ENCODE measurements around the gene SPOCK1.
"Not testable (repeated sequence)": the region's sequence is repeated elsewhere in the genome, so short reads cannot be mapped to it uniquely, and the experiment has no call there.

Gene SPOCK1

DNA sequence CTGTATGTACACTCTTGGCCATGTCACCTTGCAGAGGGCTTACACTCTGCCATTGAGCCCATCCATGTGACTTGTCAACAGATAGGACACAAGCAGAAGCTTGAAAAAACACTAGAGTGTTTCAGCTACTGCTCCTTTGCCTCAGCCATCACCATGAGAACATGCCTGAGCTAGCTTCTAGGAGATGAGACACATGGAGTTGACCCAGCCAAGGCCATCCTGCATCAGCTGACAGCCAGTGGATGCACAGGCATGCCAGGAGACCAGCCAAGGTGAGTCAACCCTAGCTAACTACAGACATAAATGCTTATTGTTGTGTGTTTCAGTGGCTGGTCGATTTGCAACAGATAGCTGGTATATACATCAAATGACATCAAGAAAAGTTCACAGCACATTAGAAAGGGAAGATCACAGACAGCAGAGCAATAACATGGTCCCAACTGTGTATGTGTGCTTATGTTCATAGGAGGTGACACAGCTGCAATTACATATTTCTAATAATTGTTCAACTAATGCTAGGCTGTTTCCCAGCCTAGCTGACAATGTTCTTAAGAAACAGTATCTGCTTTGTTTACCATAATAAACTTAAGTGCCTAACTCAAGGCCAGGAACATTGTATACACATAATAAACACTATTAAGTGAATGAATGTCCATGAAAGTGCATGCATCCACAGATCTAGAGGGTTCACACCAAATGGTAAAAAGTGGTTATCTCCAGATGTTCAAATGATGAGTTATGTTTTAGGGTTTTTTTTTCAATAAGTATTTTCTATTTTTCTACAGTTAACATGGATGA is 105.7 kb downstream of the SPOCK1 start:
- no peak for DNase-seq

DNA sequence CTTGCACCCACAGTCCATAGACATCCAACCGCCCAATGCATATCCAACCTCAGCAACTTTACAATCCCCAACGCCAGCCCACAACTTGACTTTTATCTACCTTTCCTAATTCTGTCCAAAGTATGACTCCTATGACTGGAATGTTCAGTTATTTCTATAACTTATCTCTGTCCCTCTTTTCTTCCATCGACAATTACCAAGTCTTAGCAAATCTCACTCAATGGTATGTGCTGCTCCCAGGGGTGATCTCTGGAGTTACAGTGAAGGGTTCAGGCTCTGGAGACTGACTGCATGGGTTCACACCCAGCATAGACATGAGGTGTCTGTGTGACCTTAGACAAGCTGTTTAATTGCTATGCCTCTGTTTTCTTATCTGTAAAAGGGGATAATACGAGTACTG is 106.9 kb downstream of the SPOCK1 start:
- no peak for DNase-seq

DNA sequence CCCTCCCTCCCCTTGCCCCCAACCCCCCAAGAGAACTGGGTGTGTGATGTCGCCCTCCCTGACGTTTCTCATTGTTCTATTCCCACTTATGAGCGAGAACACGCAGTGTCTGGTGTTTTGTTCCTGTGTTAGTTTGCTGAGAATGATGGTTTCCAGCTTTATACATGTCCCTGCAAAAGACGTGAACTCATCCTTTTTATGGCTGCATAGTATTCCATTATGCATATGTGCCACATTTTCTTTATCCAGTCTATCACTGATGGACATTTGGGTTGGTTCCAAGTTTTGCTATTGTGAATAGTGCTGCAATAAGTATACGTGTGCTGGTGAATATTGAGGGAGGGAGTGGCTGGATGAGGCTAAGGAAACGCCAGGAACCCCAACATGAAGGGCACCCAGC is 108.1 kb downstream of the SPOCK1 start:
- not testable (repeated sequence) for DNase-seq

DNA sequence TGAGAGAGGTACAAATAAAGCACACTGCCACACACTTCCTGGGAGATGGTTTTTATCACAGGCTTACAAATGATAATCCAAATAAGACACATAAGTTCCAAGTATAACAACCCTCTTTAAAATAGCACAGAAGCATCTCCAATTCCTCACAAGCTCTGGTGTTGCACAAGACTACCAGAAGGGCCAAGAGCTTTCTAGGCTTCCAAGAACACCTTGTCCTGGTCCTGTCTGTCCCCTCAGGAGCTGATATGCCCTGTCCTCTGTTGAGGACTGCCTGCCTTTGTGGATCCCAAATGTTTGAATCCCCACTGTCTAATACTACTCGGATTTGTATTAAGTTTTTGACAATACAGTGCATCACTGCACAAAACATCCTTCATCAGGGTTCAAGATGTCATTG is 110.1 kb downstream of the SPOCK1 start:
- no peak for DNase-seq

DNA sequence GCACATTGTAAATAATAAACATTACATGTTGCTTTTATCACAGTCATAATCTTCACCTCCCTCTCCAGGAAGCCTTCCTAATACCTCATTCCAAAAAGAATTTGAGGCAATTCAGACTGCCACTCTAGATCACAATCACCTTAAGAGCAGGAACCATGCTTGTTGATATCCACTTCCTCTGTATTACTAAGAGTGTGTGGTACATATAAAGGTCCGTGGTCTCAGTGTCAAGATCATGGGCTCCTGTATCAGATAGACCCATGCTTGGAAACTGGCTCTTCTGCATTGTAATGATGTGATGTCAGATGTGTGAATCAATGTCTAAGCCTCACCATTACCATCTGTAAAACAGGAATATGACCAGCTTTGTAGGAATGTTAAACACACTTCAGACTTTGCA is 114.1 kb downstream of the SPOCK1 start:
- no peak for DNase-seq

DNA sequence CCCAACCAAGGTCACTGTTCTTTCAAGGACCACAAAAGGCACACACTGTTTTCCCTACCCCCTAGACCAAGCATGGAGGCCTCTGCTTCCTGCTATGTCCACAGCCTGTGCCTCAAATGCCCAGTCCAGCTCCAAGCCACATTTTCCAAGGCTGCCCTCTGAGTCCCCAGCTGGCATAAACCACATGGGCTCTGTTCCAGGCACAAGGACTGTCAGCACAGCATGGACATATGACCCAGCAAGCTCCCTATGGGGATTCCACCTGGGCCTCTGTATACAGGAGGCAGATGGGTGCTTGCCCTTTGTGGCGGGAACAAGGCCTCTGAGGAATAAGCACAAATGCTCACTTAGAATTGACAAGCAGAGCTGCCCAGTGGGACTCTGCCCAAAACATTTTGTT is 115.2 kb downstream of the SPOCK1 start:
- no peak for DNase-seq

DNA sequence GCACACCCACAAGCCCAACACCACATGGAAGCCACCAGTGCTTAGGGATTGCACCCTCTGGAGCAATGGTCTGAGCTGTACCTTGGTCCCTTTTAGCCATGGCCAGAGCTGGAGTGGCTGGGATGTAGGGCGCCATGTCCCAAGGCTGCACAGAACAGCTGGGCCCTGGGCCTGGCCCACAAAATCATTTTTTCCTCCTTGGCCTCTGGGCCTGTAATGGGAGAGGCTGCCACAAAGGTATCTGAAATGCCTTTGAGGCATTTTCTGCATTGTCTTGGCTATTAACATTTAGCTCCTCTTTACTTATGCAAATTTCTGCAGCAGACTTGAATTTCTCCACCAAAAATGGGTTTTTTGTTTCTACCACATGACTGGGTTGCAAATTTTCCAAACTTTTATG is 117.6 kb downstream of the SPOCK1 start:
- no peak for DNase-seq

DNA sequence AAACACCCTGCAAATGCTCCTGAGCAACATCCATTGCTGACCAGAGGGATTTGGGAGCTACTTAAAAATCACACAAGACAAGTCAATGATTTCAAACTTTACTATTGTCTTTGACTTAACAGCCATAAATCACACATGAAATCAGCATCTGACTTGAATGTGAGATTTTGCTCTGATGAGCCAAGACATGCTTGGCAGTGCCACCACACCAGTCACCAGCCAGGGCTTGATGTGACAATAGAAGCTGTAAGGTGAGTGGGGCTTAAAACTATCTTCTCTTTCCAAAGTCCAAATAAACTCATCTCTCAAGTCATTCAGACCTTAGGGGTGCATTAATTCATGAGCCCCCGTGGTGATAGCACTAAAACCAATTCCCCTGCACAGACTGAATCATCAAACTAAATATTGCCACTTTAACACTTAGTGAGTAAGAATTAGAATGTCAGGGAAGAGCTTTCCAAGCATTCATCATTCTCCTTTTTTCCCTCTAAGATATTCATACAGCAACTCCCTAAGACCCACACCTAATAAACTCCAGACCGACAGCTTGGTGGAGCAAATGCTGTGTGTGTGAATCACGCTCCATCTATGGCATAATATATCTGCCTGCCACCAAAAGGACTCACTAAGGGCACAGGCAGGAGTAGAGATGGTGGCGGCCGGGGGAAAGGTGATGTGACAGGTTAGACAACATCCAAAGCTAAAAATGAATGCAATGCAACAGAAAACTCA is 119.4 kb downstream of the SPOCK1 start:
- DNase-seq, result no peak

DNA sequence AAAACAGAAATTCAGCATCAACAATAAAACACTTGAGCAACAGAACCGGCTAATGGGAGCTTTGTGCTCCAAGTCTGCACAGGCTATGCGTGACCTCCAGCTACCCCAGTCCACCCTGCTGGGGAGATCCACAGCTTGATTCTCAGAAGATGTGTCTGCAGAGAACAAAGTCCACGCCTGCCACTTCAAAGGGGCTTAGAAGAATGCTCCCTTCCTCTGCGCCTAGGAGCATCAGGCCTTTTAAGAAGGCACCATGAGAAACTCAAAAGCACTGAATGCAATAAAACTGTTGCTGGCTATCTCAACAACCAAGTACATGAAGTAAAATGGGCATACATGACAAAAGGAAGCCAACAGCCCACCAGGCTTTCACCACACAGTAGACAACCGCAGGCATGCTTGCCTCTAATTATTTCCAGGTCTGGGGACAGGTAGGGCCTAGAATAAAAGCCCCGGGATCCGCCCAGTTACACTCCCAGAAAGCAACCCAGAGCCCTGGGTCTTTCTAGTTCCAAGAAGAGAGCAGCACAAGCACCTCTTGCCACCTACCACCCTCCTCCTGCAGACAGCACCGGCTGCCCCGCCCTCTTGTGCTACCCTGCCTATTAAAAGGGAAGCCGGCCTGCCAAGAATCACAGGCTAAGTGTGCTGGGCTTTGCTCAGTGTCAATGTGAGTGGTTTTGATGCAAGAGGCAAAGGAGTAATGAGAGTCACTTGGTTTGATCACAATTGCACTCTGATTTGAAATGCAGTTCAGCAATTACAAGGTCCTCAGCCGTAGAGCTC is 123.2 kb downstream of the SPOCK1 start:
- no peak for DNase-seq

DNA sequence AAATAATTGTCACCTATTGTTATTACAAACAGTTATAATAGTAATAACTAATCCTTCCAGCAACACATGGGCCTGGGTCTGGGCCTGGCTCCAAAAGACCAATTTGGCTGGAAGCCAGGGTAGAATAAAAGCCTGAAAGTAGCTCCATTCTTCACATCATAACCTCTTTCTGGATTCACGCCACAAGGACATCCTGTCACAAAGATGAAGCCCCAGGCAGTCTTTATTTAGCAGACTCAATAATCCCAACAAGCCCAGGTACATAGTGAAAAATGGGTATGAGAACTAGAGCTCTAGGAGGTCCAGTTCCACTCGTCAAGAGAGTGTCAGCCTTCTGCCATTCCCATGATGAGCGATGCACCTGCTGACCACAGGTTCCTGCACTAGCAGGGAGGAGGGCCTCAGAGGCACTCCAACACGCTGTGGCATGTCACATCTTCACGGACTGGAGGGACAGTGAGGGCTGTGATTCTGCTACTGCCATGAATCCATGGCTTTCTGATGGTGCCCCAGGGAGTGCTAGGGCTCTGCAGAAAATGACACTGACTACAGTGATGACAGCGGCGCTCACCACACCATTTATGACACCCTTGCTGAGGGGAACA is 124.9 kb downstream of the SPOCK1 start:
- no peak for DNase-seq

DNA sequence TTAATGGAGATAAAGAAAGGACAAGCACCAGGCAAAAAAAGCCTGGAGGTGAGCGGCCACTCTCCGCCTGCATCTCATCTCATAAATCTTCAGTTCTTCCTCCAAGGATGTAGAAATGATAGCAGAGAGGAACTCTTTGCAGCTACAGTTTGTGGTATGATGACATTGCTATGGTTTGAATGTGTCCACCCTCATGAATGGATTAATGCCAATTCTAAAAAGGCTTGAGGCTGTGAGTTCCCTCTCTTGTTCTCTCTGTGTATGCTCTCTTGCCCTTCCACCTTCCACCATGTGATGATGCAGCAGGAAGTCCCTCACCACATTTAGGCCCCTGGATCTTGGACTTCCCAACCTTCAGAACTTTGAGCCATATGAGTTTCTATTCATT is 126.4 kb downstream of the SPOCK1 start:
- no peak for DNase-seq

DNA sequence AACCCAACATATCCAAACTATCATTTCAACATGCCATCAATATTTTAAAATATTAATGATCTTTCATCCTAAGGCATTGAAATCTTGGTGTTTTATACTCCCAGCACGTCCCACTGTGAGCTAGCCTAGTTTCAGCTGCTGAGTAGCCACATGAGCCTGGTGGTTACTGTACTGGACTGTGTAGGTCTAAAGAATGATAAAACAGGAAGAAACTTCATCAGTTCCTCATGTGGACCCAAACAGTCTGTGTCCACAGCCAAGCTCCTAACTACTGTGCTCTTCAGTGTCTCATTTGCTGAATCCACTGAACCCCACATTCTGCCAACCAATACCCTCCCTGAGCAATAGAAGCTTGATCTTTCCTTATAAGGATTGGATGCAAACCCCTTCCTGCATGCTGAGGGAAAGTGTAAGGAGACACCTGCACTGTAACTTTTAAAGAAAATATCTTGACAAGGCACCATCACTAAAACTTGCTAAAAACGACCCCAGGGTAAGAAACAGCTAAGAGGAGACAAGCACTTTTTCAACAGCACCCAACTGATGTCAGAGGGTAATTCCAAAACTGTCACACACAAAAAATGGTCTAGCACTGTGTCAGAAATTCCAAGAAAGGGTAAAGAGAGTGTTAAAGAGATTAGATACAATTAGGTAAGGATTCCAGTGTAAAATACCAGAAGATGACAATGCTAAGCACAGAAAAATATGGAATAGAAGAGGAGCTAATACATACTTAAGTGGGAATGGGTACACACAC is 126.9 kb downstream of the SPOCK1 start:
- no peak for DNase-seq

DNA sequence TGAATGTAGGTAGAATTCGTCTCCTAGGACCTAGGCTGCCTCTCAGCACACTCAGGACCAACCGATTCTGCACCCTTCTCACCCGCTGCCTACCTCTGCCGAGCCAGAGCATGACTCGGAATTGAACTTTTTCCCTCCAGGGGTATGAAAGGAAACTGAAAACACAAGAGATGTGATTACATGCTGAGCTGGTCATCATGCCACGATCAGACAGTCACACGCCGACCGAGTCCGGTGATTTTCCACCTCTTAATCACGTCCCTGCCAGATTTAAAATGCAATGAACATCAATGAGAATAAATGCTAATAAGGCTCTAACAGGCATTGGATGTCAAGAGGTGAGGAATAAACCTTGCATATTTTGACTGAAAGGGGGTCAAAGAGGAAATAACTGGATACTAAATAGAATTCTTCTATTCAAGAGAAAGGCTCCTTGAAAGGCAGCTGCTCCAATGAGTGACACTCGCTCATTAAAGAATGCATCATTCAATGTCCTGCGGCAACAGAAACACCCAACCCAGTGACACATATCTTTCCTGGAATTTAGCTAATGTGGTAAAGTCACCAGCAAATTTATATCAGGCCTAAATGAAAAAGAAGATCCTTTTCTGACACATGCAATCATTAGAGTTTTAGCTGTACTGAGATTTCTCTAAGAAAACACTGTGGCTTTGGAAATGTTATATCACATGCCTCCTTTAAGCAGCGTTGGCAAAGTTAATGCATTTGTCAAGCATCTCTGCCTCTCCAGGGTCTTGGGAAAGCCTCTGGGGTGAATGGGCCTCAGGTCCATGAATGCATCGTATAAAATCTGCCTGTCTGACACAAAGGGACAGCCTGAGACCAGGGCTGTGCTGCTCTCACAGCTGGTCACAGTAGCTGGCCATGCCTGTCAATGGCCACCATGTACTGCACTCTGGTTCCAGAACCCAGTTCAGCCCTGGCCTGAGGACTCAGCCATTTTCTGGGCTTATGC is 128.7 kb downstream of the SPOCK1 start:
- DNase-seq, result no peak

DNA sequence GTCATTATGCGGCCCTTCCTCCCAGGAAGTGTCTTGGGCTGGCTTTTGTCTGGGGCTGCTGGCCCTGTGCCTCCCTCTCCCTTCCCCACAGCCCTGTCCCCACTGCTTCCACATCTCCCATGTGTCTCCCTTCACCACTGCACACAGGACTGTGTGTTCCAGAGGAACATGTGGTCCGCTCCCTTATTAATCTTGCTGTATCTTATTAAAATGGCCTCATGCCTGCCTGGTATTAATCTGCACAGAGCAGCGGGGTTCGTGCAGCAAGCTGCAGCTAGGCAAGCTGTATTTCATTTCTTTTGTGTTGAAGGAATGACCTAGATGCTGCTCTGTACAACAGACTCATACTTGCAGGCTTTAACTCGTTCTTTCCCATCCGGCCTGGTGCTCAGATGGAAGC is 130.5 kb downstream of the SPOCK1 start:
- DNase-seq, result no peak

DNA sequence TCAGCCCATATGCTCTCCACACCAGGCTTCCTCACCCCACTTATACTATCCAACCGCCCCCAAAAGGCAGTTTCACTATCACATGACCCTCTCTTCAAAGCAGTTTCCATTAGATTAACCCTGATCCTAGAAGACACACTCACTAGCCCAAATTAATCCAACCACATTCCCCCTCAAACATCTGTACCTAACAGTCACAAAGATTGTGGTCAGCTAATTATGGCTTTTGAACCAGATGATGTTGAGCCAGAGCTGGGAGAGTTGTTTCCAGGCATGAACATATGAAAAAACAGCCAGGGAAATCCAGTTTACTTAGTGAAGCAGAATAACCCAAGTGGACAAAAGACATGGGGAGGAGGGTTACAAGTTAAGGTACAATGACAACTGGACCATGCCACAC is 131.2 kb downstream of the SPOCK1 start:
- no peak for DNase-seq

DNA sequence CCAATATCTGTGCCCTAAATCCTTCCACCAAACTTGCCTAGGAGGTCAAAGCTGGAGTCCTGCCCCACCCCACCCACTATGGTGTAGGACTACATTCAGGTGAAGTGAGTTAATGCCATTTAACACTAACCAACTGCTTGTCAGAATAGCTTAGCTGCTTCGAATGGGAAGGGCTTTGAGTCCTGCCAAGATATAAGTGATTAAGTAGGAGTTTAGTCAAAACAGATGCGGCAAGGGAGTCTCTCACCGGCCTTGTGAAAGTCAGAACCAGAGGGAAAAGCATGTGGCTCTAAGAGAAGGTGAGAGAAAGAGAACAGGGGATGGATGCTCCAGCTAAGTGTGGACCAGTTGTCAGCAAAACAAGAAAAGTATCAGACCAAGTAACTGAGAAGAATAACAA is 132.6 kb downstream of the SPOCK1 start:
- DNase-seq, result no peak

DNA sequence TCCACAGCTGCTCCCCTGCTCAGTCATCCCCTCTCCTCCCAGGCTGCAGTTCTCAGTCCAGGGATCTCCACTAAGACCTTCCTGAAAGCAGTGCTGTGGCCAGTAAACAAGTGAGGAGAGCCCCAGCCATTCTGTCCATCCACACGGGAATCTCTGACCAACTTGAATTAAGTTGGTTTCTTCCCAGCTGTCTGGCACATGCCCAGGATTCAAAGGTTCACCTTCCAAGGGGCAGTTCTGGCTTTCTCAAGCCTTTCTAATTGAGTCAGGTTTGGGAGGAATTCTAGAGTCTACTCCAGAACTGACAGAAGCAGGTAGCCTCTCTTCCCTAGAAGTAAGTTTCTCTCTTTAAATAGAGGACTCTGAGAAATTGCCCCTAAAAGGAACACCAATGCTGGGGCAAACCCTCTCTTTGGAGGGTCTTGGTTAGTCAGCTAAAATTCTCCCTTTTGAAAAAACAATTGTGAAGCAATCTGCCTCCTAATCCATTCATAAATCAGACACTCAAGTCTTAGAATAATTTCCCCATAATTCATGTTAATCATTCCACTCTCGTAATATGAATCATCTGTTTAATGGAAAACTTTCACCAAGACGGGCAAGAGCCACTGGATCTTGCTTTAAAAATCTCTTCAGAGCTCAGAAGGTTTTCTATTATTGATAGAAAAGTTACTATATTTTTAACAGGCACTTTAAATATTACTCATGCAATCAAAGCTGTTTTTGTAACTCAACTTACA is 133.8 kb downstream of the SPOCK1 start:
- DNase-seq, result no peak

DNA sequence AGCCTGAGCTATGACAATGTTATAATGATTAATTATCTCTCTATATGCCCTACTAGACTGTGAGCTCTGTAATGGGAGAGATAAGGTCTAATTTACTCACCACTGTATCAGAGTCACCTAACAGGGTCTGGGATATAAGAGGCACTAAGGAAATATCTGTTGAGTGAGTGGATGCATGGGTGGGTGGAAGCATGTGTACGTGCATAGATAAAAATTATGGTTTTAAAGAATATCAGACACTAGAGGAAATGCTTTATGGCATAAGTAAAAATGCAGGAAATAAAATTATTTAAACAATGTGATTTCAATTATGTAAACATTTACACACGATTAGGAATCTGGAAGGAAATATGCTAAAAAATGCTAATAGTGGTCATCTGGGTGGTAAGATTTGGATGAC is 137.8 kb downstream of the SPOCK1 start:
- no peak for DNase-seq

DNA sequence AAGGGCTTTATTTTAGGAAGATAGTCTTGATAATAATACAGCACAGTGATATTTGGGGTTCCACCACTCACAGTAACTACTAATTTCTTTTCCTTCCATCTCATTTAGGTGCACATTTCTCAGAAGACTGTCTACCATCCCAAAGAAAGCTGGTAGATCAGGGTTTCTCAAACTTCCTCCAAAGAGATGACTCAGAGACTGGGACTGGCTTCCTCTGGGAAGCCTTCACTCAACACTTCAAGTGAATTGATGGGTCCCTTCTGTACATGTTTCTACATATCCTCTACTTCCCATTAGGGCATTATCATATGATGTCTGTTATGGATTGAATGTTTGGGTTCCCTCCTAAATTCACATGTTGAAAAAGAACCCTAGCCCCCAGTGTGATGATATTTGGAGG is 138.5 kb downstream of the SPOCK1 start:
- no peak for DNase-seq

DNA sequence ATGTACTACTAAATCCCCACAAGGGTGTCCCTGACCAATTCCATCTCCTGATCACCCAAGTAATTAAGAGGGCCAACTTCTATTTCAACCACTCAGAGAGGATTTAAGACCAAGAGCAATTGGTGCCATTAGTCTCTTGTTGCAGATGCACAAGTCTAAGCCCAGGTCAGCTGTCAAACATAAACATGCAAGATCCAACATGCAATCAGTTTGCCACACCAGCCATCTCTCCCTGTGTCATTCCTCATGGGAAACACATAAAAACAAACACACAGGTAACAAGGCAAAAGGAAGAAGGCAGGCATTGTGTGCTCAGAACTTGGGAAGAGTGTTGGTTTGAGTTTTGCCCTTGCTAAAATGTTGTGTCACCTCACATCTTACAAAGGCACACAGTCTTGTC is 139.2 kb downstream of the SPOCK1 start:
- DNase-seq, result no peak

DNA sequence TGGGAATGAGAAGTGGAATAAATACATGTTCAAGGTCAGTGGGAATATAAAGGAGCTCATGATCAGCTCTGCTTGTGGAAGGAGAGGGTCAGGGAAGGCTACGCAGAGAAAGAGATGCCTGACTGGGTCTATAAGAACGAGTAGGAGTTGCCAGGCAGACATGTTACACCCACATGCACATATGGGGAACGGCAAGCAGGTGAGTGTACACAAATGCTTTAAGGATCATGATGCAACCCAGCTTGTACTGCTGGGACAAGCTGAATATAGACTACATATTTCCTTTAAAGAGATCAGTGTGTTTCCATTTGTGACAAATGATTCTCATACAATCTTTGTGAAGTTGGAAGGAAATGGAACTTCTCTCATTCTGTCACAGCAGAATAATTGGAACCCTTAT is 141.7 kb downstream of the SPOCK1 start:
- no peak for DNase-seq

Measured in SW 1271 (cell line).